Testis (tissue), 2 donors: ENCODE data around the gene KMT2B.

Experiments used
- POLR2A ChIP-seq: fragments of 450-650 bp; IDR thresholded peaks from one replicate; pipeline ENCODE4 v1.6.1; 2017; ENCODE audit warnings: antibody characterized with exemption, mild to moderate bottlenecking, moderate library complexity
- TF ChIP-seq, protein P1 (sequence below), 3 experiments: fragments of 450-650 bp in 2 of 3; fragments of 200-600 bp in 1 of 3; sonication (generic) in 1 of 3; IDR thresholded peaks; one replicate each; pipeline ENCODE4 v1.5.1; 2016 to 2019; ENCODE audit warnings: antibody characterized with exemption in 3 of 3, mild to moderate bottlenecking in 2 of 3, moderate library complexity in 1 of 3

DNA sequence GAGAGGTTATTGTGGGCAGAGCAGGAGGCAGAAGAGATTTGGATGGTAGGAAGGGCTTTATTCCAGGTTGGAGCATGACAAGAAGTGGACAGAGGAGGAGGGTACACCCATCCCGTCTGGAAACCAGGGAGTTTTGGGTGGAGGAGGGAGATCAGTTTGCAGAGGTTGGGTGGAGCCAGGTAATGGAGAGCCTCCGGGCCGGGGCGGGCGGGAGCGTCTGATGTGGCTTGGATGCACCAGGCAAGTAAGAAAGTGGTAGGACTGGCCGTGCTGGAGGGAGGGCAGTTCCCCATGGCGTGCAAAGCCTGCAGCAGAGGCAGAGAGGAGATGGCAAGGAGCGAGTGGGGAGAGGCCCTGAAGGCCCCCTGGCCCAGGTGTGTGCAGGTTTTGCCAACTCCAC, 13.6 kb downstream of the KMT2B start:
- no peak for TF ChIP-seq POLR2A
- TF ChIP-seq, protein P1, sequence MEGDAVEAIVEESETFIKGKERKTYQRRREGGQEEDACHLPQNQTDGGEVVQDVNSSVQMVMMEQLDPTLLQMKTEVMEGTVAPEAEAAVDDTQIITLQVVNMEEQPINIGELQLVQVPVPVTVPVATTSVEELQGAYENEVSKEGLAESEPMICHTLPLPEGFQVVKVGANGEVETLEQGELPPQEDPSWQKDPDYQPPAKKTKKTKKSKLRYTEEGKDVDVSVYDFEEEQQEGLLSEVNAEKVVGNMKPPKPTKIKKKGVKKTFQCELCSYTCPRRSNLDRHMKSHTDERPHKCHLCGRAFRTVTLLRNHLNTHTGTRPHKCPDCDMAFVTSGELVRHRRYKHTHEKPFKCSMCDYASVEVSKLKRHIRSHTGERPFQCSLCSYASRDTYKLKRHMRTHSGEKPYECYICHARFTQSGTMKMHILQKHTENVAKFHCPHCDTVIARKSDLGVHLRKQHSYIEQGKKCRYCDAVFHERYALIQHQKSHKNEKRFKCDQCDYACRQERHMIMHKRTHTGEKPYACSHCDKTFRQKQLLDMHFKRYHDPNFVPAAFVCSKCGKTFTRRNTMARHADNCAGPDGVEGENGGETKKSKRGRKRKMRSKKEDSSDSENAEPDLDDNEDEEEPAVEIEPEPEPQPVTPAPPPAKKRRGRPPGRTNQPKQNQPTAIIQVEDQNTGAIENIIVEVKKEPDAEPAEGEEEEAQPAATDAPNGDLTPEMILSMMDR (IDR thresholded peaks at IDR 0.05): no peak
